H1 (cell line): ENCODE measurements around the gene TMEM135. TPM values are rescaled to one million over a fixed set of nuclear protein-coding genes. Genes with fewer than 3 reads are reported as not detected.

Source experiments
- CTCF ChIA-PET: fragments of 300-600 bp; sonication (Branson Sonifier 250); formaldehyde crosslinking; loops from one replicate; lab custom pipeline; 2021; ENCODE audit not compliant: partially characterized antibody; lab: Charles Lee
- POLR2A ChIA-PET: fragments of 300-600 bp; sonication (Branson Sonifier 250); formaldehyde crosslinking; loops from one replicate; lab custom pipeline; 2021; ENCODE audit warnings: inconsistent platforms; ENCODE audit not compliant: partially characterized antibody; lab: Charles Lee
- DNase-seq, 2 experiments: peaks; one replicate each; pipeline versions ENCODE4 v3.0.0 to v3.0.0-alpha.2; 2010 to 2022; ENCODE audit warnings: low spot score in 2 of 2, low read depth in 1 of 2, mixed read lengths in 1 of 2
- FAIRE-seq: peaks from 2 replicates; lab custom pipeline; 2011; peaks lifted over from hg19 to GRCh38; lab: Jason Lieb, UNC
- H2AFZ ChIP-seq: 2 replicates; pipeline ENCODE4 v1.8.1; 2012; ENCODE audit warnings: low read length, inconsistent platforms
- H2AK5ac ChIP-seq: 2 replicates; pipeline ENCODE4 v1.6.1; 2013; ENCODE audit warnings: low read depth, low read length
- H2BK120ac ChIP-seq: replicated peaks from 2 replicates; pipeline ENCODE3; 2013; ENCODE audit warnings: low read depth, low read length, inconsistent platforms
- H2BK12ac ChIP-seq: 2 replicates; pipeline ENCODE4 v1.6.1; 2013; ENCODE audit warnings: low read depth, low read length
- H2BK15ac ChIP-seq: 2 replicates; pipeline ENCODE4 v1.6.1; 2013; ENCODE audit warnings: low read length
- H2BK20ac ChIP-seq: 2 replicates; pipeline ENCODE4 v1.6.1; 2013; ENCODE audit warnings: low read length
- H2BK5ac ChIP-seq: 2 replicates; pipeline ENCODE4 v1.6.1; 2013; ENCODE audit warnings: low read depth, low read length
- H3K14ac ChIP-seq: 2 replicates; pipeline ENCODE4 v1.6.1; 2013; ENCODE audit warnings: inconsistent platforms; ENCODE audit not compliant: insufficient read length
- H3K18ac ChIP-seq: 2 replicates; pipeline ENCODE4 v1.6.1; 2013; ENCODE audit warnings: low read length; ENCODE audit errors: extremely low read depth
- H3K23ac ChIP-seq: 2 replicates; pipeline ENCODE4 v1.6.1; 2013; ENCODE audit warnings: inconsistent platforms; ENCODE audit not compliant: insufficient read length
- H3K23me2 ChIP-seq: 2 replicates; pipeline ENCODE4 v1.6.1; 2013; ENCODE audit warnings: low read depth, low read length
- H3K27ac ChIP-seq: 2 replicates; pipeline ENCODE4 v1.6.1; 2011; ENCODE audit warnings: low read depth, low read length, inconsistent platforms
- H3K27me3 ChIP-seq, 4 experiments: replicated peaks in 1 of 4; 1 replicate in 1 of 4; 2 replicates in 3 of 4; pipeline versions ENCODE4 v1.6.1 to v1.8.1; 2011 to 2013; ENCODE audit warnings: low read length in 3 of 4, mild to moderate bottlenecking in 3 of 4, inconsistent platforms in 2 of 4, mixed read lengths in 2 of 4, moderate library complexity in 1 of 4; ENCODE audit not compliant: control insufficient read depth in 3 of 4, insufficient read depth in 3 of 4; ENCODE audit errors: extremely low read depth in 1 of 4
- H3K36me3 ChIP-seq, 4 experiments: 2 replicates each; pipeline versions ENCODE4 v1.6.1 to v1.8.1; 2011 to 2013; ENCODE audit warnings: mild to moderate bottlenecking in 4 of 4, low read length in 3 of 4, moderate library complexity in 2 of 4, control low read depth in 1 of 4, inconsistent platforms in 1 of 4; ENCODE audit not compliant: insufficient read depth in 4 of 4, control insufficient read depth in 2 of 4
- H3K4ac ChIP-seq: replicated peaks from 2 replicates; pipeline ENCODE3; 2013; ENCODE audit warnings: low read length, low read depth, mixed read lengths, inconsistent platforms; ENCODE audit not compliant: insufficient read length
- H3K4me1 ChIP-seq, 4 experiments: replicated peaks in 1 of 4; 1 replicate in 1 of 4; 2 replicates in 3 of 4; pipeline versions ENCODE4 v1.6.1 to v1.8.1; 2011 to 2013; ENCODE audit warnings: low read length in 3 of 4, inconsistent platforms in 2 of 4, mixed read lengths in 1 of 4; ENCODE audit not compliant: insufficient read depth in 4 of 4, control insufficient read depth in 3 of 4
- H3K4me2 ChIP-seq, 2 experiments: 2 replicates each; pipeline versions ENCODE4 v1.6.1 to v1.8.1; 2011 to 2013; ENCODE audit warnings: low read depth in 2 of 2, low read length in 2 of 2, control low read depth in 1 of 2, inconsistent platforms in 1 of 2, mild to moderate bottlenecking in 1 of 2; ENCODE audit not compliant: insufficient read depth in 1 of 2
- H3K4me3 ChIP-seq, 4 experiments: fragments of 200-600, 300-600 bp in 1 of 4; sonication (generic), shearing (Covaris generic), sonication (Bioruptor Twin) in 1 of 4; 2 replicates each; pipeline versions ENCODE4 v1.5.1 to v1.8.1; 2011 to 2016; ENCODE audit warnings: low read length in 4 of 4, low read depth in 3 of 4, control low read depth in 2 of 4, inconsistent platforms in 2 of 4, mild to moderate bottlenecking in 2 of 4, mixed read lengths in 1 of 4, moderate library complexity in 1 of 4; ENCODE audit not compliant: insufficient read depth in 2 of 4; ENCODE audit errors: extremely low read depth in 1 of 4
- H3K56ac ChIP-seq: replicated peaks from 2 replicates; pipeline ENCODE3; 2013; ENCODE audit warnings: low read depth, mild to moderate bottlenecking, mixed read lengths, low read length, inconsistent platforms; ENCODE audit not compliant: insufficient read length
- H3K79me1 ChIP-seq: 2 replicates; pipeline ENCODE4 v1.6.1; 2013; ENCODE audit warnings: low read depth, low read length, control low read depth
- H3K79me2 ChIP-seq, 2 experiments: 2 replicates each; pipeline versions ENCODE4 v1.6.1 to v1.8.1; 2012 to 2013; ENCODE audit warnings: low read length in 2 of 2, mild to moderate bottlenecking in 2 of 2, inconsistent platforms in 1 of 2; ENCODE audit not compliant: insufficient read depth in 2 of 2, control insufficient read depth in 1 of 2
- H3K9ac ChIP-seq, 4 experiments: replicated peaks in 1 of 4; 1 replicate in 1 of 4; 2 replicates in 3 of 4; pipeline versions ENCODE4 v1.6.1 to v1.8.1; 2011 to 2013; ENCODE audit warnings: low read depth in 3 of 4, low read length in 3 of 4, control low read depth in 2 of 4, mild to moderate bottlenecking in 2 of 4, moderate library complexity in 2 of 4, inconsistent platforms in 1 of 4; ENCODE audit errors: extremely low read depth in 1 of 4
- H3K9me3 ChIP-seq, 2 experiments: 2 replicates each; pipeline versions ENCODE4 v1.6.1 to v1.8.1; 2012 to 2013; ENCODE audit warnings: mild to moderate bottlenecking in 2 of 2, moderate library complexity in 2 of 2, control low read depth in 1 of 2, inconsistent platforms in 1 of 2, low read depth in 1 of 2, low read length in 1 of 2, mixed read lengths in 1 of 2; ENCODE audit not compliant: insufficient read depth in 2 of 2
- H4K20me1 ChIP-seq, 2 experiments: replicated peaks in 1 of 2; 2 replicates each; pipeline versions ENCODE3 to v1.8.1; 2011 to 2013; ENCODE audit warnings: inconsistent platforms in 2 of 2, low read length in 2 of 2, mild to moderate bottlenecking in 1 of 2; ENCODE audit not compliant: insufficient read depth in 2 of 2, control insufficient read depth in 1 of 2
- H4K5ac ChIP-seq: 2 replicates; pipeline ENCODE4 v1.6.1; 2013; ENCODE audit warnings: low read length, low read depth, mixed read lengths, inconsistent platforms; ENCODE audit not compliant: insufficient read length
- H4K8ac ChIP-seq: 2 replicates; pipeline ENCODE4 v1.8.0; 2013; ENCODE audit warnings: mild to moderate bottlenecking, moderate library complexity, low read length, inconsistent platforms; ENCODE audit not compliant: insufficient read depth; ENCODE audit errors: extremely low read depth
- H4K91ac ChIP-seq: replicated peaks from 2 replicates; pipeline ENCODE3; 2013; ENCODE audit warnings: low read length, mixed read lengths, inconsistent platforms; ENCODE audit not compliant: insufficient read length
- EGR1 ChIP-seq: IDR thresholded peaks from 2 replicates; pipeline ENCODE4 v1.6.1; 2011; ENCODE audit warnings: low read depth, low read length, borderline replicate concordance
- EP300 ChIP-seq, 2 experiments: IDR thresholded peaks; 1 replicate in 1 of 2; 2 replicates in 1 of 2; pipeline ENCODE4 v1.6.1; 2011 to 2012; ENCODE audit warnings: low read depth in 2 of 2, low read length in 2 of 2, mild to moderate bottlenecking in 2 of 2, borderline replicate concordance in 1 of 2, inconsistent platforms in 1 of 2, moderate library complexity in 1 of 2
- HDAC2 ChIP-seq, 2 experiments: fragments of 300-600 bp in 1 of 2; sonication (generic) in 1 of 2; IDR thresholded peaks; 2 replicates each; pipeline ENCODE4 v1.6.1; 2011 to 2012; ENCODE audit warnings: low read depth in 2 of 2, low read length in 2 of 2, mild to moderate bottlenecking in 2 of 2, moderate library complexity in 2 of 2, borderline replicate concordance in 1 of 2, inconsistent platforms in 1 of 2
- JUN ChIP-seq: IDR thresholded peaks from 2 replicates; pipeline ENCODE4 v1.6.1; 2011; ENCODE audit warnings: low read depth, mild to moderate bottlenecking, improper control_type of control experiment, low read length
- JUND ChIP-seq: IDR thresholded peaks from 2 replicates; pipeline ENCODE4 v1.6.1; 2011; ENCODE audit warnings: mild to moderate bottlenecking, improper control_type of control experiment, low read length
- NRF1 ChIP-seq: IDR thresholded peaks from 2 replicates; pipeline ENCODE4 v1.6.1; 2011; ENCODE audit warnings: mild to moderate bottlenecking, low read depth, low read length, improper control_type of control experiment
- POLR2A ChIP-seq, 2 experiments: IDR thresholded peaks; 1 replicate in 1 of 2; 2 replicates in 1 of 2; pipeline ENCODE4 v1.6.1; 2011; ENCODE audit warnings: low read depth in 2 of 2, low read length in 2 of 2, mild to moderate bottlenecking in 2 of 2; ENCODE audit errors: control extremely low read depth in 1 of 2
- SIN3A ChIP-seq, 2 experiments: IDR thresholded peaks in 1 of 2; conservative IDR thresholded peaks in 1 of 2; 2 replicates each; pipeline ENCODE4 v1.6.1; 2011 to 2012; ENCODE audit warnings: low read length in 2 of 2, improper control_type of control experiment in 1 of 2, low read depth in 1 of 2, mild to moderate bottlenecking in 1 of 2
- SIX5 ChIP-seq: IDR thresholded peaks from 2 replicates; pipeline ENCODE4 v1.6.1; 2011; ENCODE audit warnings: mild to moderate bottlenecking, low read depth, low read length
- SP2 ChIP-seq: IDR thresholded peaks from 2 replicates; pipeline ENCODE4 v1.6.1; 2012; ENCODE audit warnings: mild to moderate bottlenecking, low read length, inconsistent platforms
- TAF7 ChIP-seq: optimal IDR thresholded peaks from 2 replicates; pipeline ENCODE3; 2011; ENCODE audit warnings: low read depth, mild to moderate bottlenecking, inconsistent platforms, low read length, moderate library complexity, borderline replicate concordance
- TCF12 ChIP-seq: IDR thresholded peaks from 2 replicates; pipeline ENCODE4 v1.6.1; 2011; ENCODE audit warnings: low read depth, mild to moderate bottlenecking, low read length
- polyA plus RNA-seq, 7 experiments: library from polyadenylated mRNA; depleted of rRNA in 3 of 7; stranded (reverse) in 5 of 7; unstranded in 2 of 7; fragments of >200 nt in 5 of 7; fragments of 200-250 nt in 2 of 7; gene quantifications; 1 replicate in 5 of 7; 2 replicates in 1 of 7; 4 replicates in 1 of 7; pipeline versions ENCODE4 v1.2.1 to v1.2.3, GENCODE V29; 2011 to 2013; ENCODE audit warnings: missing spikeins in 2 of 7, mixed read lengths in 2 of 7
- total RNA-seq: library from RNA; stranded (reverse); fragmentation: NEBNext Ultra II Directional; extraction: Animal tissue kit (Norgen Biotek cat#: 25700); gene quantifications from 2 replicates; pipeline ENCODE4 v1.2.1, GENCODE V29; 2021
- TF ChIP-seq, protein P1 (sequence below): IDR thresholded peaks from 2 replicates; pipeline ENCODE4 v1.6.1; 2012; ENCODE audit warnings: inconsistent platforms

The TMEM135 gene
- total and polyA plus RNA-seq, 2 of the 8 experiments (the other 6 are each of a cell fraction or from before 2014, with no cell fraction given): 9.3 to 31.3 TPM

DNA sequence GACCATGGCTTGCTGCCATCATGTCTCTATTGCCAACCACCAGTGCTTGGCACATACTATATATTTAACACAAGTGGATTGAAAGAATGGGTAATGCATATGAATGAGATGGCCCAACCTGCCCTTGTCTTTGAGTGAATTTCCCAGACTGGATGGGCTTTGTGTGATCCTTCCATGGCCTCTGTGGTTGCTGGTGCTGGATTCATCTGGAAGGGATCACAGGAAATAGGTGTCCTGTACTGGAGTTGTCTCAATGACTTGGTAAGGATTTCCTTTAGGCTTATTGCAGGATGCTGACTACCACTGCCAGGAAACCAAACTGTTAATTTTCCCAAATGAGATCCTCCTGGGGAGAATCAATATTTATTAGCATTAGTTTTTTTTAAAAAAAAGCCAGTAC lies 328.6 kb downstream of the TMEM135 start:
- Histone ChIP-seq H2AFZ (no peak overlapping the region), H3K4me3 (no peak overlapping the region), H3K23me2 (no peaks in the 10 kb centered on the region), H3K79me1 (no peaks in the 10 kb centered on the region), H2BK20ac (no peak overlapping the region), H3K4me2 (no peak overlapping the region), H4K5ac (no peak overlapping the region), H3K4me1 (peaks cover 6 to 14% (median 9%) of the 10 kb centered on the region in 4 experiments; a peak in 5 of 7 replicates), H3K56ac (no peak overlapping the region), H4K20me1 (no peaks in the 10 kb centered on the region), H3K27me3 (no peaks in the 10 kb centered on the region), H3K9me3 (no peaks in the 10 kb centered on the region), H3K9ac (no peak overlapping the region), H3K18ac (no peak overlapping the region), H2BK5ac (no peak overlapping the region), H4K91ac (no peak overlapping the region), H3K23ac (no peak overlapping the region), H4K8ac (no peak overlapping the region), H2BK12ac (no peak overlapping the region), H3K4ac (no peak overlapping the region), H2AK5ac (no peak overlapping the region), H3K14ac (no peak overlapping the region), H3K79me2 (no peaks in the 10 kb centered on the region), H3K36me3 (no peaks in the 10 kb centered on the region), H3K27ac (no peak overlapping the region), H2BK15ac (no peak overlapping the region), H2BK120ac (no peak overlapping the region)
- FAIRE-seq (no peak), DNase-seq (no peak)
- POLR2A ChIA-PET: no interaction called here
- CTCF ChIA-PET: interaction anchor here (1.7 to 2.4 kb wide), 2 partner anchors 13 to 55 kb away, joined by 7 read pairs; no protein-coding TSS in a partner anchor
- no peak for TF ChIP-seq SP2
- TF ChIP-seq, protein P1, sequence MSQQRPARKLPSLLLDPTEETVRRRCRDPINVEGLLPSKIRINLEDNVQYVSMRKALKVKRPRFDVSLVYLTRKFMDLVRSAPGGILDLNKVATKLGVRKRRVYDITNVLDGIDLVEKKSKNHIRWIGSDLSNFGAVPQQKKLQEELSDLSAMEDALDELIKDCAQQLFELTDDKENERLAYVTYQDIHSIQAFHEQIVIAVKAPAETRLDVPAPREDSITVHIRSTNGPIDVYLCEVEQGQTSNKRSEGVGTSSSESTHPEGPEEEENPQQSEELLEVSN: no peak
- TF ChIP-seq SIX5: no peak
- no peak for TF ChIP-seq POLR2A (IDR thresholded peaks at IDR 0.05; ENCODE audit: control extremely low read depth in 1 of 2, low read depth in 2 of 2, low read length in 2 of 2)
- TF ChIP-seq SIN3A (conservative IDR thresholded peaks at IDR 0.05 in 1 of 2, IDR thresholded peaks at IDR 0.05 in 1 of 2; ENCODE audit: low read depth in 1 of 2, low read length in 2 of 2): no peak
- TF ChIP-seq TCF12: no peak
- no peak for TF ChIP-seq JUN
- no peak for TF ChIP-seq NRF1
- TF ChIP-seq EGR1: no peak
- no peak for TF ChIP-seq JUND
- no peak for TF ChIP-seq TAF7
- TF ChIP-seq EP300 (IDR thresholded peaks at IDR 0.05; ENCODE audit: borderline replicate concordance in 1 of 2, low read depth in 2 of 2, low read length in 2 of 2): no peak
- TF ChIP-seq HDAC2 (IDR thresholded peaks at IDR 0.05; ENCODE audit: borderline replicate concordance in 1 of 2, low read depth in 2 of 2, low read length in 2 of 2): no peak
